Activated gamma-delta T cell treated with Interleukin-2 at 50 U/mL for 16 hours (primary cell): ENCODE results near the gene POMC.
"Not testable (repeated sequence)": the region's sequence is repeated elsewhere in the genome, so short reads cannot be mapped to it uniquely, and the experiment has no call there.

Experiments
- DNase-seq: peaks from one replicate; pipeline ENCODE4 v3.0.0-alpha.2; 2020

Gene POMC

DNA sequence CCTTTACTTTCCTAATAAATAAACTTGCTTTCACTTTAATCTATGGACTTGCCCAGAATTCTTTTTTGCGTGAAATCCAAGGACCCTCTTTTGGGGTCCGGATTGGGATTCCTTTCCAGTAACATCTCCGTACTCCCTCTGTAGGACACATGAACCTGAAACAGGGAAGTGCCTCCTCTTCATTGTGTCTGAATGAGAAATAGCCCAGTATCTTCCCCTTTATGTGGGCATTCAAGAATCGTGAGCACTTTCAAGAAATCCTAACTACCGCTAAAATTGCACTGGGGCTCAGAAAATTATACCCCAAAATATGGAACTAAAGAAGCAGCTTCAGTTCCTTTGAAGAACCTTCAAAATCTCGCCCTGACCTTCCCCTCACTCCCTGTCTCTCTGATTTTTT, 7.8 kb upstream of the POMC start:
- no peak for DNase-seq

DNA sequence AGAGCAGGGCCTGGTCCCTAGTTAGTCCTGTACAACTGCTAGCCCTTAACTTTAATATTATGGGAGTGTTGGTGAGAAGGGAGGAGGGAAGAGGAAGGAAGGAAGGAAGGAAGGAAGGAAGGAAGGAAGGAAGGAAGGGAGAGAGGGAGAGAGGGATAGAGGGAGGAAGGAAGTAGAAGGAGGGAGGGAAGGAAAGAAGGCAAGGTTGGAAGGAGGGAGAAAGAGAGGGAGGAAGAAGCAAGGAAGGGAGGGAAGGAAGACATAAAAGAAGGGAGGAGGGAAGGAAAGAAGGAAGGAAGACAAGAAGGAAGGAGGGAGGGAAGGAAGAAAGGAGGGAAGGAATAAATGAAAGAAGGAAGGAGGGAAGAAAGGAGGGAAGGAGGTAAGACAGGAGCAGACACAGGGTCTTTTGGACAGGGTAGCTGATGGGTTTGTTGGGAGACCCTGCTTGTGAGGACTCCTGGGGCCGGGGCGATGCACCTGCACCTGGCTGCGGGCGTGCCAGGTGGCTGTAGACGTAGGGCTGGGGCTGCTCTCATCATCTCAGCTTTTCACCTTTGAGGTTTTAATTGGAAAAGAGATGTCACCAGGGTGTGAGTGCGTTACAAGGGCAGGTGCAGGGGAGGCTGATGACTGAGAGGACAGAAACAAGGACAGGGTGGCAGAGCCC, 5.9 kb upstream of the POMC start:
- no peak for DNase-seq

DNA sequence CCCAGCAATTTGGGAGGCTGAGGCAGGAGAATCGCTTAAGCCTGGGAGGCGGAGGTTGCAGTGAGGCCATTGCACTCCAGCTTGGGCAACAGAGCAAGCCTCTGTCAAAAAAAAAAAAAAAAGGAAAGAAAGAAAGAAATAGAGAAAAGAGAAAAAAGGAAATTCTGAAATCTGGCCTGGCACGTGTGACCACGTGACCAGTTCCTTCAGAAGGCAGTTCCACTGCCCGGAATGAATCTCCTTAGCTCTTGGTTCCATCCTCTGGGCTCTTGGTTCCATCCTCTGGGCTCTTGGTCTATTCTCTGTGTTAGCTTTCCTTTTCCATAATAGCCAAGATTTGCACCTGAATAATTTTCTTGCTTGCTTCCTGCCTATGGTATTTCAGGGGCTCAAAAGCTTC, 5.3 kb upstream of the POMC start:
- DNase-seq: no peak

DNA sequence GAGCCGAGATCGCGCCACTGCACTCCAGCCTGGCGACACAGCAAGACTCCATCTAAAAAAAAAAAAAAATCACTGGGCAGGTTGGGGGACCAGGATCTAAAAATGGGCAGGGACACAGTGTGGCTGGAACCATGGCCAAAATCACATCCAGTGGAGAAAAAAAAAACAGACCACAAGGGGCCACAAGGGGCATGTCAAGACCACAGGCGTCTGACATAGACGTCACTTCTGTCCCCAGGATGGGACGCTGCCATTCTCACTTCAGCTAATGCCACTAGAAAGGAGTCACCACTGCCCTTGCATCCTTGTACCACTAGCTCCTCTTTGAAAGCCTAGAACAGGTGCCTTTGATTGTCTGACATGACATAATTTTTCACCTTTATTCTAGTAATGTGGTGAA, 2.5 kb upstream of the POMC start:
- no peak for DNase-seq

DNA sequence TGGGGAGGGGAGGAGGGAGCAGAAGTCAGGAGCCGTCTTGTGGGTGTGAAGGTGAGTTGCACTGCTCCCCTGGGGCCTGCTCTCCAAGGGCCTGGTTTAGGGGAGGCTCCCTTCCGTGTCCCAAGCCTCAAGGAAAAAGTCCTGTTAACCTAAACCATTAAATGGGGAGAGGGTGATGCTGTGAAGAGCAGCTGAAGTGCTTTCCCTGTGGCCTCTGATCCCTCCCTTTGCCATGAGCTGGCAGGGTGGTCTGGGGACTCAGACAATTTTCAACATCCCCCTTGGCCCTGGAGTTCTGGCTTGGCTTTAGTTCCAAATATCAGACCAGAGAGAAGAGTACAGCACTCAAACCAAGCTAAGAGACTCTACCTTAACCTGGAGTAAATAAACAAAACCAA, 692 bp upstream of the POMC start:
- no peak for DNase-seq

DNA sequence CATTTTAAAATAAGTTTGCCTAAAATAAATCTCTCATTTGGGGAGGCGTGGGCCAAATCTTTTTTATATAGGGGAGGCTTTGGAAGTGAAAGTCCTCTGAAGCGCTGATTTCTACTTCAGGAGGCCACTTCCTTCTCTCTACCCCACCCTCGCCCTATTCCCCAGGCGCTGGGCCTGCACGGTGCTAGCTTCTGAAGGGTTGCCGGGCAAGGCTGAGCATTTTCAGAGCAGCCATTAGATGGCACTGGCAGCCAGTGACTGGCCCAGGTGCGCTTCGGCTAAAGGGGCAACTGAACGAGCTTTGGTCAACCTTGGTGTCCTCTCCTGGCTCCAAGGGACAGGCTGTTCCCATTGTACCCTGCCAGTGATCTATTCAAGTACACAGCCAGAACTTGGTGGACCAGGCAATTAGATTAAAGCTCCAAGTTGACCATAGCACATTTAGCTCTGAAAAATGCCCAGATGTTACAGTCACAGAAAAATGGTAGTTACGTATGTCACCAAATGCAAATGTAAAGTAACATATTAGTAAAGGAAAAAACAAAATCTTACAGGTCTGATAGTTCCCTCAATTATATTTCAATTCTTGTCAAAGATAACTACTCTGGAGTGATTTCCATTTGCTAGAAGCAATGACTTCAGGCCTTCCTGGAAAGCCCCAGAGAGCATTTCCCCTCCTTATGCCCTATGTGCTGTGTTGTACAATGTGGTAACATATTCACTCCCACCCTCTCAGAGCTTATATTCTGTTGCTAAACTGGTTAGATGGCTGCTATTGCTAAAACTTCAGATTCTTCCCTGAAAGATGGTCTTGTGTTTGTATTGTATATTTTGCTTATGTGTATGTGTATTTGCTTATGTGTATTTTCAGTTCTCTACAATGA, 2.1 kb downstream of the POMC start:
- peak; percentile 47 for DNase-seq

DNA sequence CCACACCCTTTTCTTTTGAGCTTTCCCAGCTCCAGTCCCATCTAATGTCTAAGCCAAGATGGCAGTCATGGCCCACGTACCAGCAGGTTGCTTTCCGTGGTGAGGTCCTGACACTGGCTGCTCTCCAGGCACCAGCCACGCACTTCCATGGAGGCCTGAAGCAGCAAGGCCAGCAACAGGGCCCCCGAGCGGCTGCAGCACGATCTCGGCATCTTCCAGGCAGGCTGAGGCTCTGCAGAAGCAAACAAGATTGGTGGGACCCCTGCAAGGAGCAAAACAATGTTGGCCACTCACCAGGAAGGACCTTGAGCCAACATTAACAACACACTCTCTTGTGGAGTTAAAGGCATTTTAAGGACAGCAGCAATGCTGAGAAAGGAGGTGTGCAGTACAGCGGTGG, 3.8 kb downstream of the POMC start:
- no peak for DNase-seq

DNA sequence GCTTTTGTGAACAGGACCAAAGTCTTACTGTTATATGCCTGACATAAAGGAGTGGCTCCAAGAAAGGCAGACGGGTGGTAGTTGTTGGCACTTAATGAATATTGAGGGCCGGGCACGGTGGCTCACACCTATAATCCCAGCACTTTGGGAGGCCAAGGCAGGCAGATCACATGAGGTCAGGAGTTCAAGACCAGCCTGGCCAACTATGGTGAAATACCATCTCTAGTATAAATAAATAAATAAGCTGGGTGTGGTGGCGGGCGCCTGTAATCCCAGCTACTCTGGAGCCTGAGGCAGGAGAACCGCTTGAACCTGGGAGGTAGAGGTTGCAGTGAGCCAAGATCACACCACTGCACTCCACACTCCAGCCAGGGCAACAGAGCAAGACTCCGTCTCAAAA, 6.3 kb downstream of the POMC start:
- DNase-seq: not testable (repeated sequence)

DNA sequence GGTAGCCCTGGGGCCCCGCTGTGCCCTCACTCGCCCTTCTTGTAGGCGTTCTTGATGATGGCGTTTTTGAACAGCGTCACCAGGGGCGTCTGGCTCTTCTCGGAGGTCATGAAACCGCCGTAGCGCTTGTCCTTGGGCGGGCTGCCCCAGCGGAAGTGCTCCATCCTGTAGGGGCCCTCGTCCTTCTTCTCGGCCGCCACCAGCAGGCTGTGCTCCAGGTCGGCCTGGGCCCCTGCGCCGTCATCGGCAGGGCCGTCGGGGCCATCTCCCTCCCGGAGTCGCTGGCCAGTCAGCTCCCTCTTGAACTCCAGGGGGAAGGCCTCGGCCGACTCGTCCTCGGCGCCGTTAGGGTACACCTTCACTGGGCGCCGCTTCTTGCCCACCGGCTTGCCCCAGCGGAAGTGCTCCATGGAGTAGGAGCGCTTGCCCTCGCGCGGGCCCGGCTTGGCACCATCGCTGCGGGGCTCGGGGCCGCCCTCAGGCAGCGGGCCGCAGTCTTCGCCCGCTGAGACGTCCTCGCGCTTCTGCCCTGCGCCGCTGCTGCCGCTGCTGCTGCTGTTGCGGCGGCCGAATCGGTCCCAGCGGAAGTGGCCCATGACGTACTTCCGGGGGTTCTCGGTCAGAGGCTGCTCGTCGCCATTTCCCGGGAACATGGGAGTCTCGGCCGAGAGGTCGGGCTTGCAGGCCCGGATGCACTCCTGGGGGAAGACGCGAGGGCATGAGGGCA, 7.2 kb downstream of the POMC start:
- peak; percentile 72 for DNase-seq

DNA sequence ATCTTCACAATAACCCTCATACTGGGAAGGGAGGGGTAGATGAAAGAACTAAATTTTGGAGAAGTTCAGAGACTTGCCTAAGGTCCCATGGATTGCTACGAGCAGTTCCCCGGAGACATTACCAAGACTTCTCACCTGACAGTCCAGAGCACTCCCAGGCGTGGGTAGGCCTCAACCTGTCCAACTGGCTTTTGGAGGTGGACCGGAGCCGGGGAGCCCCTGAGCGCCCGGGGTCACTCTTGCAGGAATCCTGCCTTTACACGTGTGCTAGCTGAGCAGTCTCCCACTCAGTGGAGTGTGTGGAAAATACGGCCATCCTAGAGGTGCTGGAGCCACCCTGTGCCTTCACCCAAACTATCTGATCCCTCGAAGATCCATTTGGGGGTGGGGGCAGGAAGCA, 8.0 kb downstream of the POMC start:
- DNase-seq: no peak

DNA sequence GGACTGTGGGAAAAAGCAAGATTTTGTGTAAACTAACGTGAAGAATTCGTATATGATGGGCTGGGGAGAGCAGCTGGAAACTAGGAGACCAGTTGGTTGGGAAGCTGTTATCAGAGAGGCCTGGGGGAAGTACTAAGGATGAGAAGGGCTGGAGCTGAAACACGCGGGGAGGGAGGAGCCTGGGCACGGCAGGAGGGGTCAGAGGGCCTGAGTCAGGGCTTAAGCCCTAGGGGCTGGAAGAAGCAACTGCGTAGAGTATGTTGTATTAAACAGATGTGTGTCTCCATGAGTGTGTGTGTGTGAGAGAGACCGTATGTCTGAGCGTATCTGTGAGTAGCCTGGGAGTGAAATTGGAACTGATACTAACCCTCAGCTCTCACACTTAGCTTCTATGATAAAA, 8.4 kb downstream of the POMC start:
- DNase-seq: no peak

DNA sequence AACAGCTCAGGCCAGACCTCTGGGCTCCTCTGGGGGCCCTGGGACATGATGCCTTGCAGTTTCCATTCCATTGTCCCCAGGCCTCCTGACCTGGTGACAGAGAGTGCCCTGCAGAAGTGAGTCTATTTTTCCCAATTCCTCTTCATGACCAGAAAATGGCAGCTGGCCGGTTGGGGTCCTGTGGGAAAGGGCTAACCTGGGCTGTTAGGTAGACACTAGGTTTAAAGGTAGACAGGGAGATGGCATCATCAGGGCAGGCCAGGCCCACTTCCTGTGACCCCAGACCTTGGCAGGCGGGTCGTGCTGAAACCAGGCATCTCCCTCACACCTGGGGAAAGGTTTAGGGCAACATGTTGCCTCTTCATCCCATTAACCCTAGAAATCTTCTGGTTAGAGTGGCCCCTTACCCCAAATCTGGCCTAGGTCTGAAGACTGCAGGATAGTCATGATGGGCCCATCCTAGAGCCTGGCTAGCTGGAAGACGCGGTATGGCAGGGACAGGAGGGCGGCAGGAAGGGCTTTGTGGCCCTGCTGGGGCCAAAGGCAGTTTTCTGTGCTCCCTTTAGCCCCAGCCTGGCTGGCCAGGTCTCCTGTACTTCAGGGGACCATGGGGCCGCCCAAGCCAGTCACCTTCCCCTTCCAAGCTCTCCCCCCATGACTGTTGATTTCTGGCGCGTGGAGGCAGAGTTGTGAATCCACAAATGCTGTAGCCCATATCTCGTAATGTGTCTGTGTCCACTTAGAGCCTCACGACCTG, 10.1 kb downstream of the POMC start:
- DNase-seq: no peak

DNA sequence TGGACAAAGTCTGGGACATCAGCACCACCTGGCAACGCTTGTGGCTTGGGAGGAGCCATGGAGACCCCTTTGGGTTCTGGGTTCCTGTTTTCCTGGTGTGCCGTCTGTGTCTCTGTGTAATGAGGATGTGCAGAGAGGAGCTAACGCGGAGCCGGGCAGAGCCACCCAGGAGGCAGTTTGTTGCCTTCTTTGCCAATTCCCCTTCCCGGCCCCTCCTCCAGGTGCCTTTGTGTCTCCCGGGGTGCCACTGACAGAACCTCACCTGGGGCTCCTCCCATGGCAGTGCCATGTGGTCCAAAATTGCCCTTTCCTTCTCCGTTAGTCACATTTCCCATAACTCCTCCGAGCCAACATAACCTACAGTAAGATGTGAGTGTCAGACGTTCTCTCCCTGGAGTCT, 13.0 kb downstream of the POMC start:
- no peak for DNase-seq

DNA sequence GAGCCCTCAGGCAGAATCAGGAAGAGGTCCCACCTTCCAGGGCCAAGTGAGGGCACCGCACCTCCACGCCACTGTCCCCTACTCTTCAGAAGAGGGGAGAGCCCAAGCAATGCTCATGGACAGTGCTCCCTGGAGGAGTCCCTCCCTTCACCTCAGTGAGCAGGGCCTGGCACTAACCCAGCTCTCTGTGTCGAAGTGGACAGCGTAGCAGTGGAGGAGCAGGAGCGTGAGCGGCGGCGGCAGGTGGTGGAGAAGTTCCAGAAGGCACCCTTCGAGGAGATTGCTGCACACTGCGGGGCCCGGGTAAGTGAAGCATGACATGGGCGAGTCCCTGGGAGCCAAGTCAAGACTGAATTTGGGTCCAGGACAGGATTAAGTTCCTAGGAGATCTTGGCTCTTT, 16.7 kb downstream of the POMC start:
- DNase-seq: no peak

DNA sequence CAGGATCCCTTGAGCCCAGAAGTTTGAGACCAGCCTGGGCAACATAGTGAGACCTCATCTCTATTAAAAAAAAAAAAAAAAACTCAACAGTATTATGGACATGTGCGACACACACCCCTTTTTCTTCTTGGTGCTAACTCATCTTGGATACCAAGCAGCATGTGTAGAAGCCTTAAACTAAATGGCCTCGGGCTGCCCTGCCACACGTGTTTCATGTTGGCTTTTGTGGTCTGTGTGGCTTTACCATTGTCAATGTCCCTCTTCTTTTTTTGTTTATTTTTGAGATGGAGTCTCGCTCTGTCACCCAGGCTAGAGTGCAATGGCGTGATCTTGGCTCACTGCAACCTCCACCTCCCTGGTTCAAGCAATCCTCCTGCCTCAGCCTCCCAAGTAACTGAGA, 17.4 kb downstream of the POMC start:
- not testable (repeated sequence) for DNase-seq

DNA sequence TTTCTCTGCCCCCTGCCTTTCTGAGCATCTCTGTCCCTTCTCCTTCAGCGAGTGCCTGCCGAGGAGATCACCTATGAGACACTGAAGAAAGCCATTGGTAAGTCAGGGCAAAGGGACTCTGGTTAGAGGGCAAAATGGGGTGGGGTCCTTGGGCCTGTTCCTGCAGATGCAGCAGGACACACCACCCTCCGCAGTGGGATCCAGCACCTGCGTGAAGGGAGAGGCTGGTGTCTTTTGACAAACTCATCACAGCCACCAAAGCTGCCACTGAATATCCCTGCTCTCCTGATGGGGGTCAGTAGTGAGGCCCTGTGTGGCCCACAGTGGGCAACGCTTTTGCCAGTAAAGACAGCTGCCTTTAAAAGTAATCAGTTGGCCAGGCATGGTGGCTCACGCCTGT, 18.7 kb downstream of the POMC start:
- no peak for DNase-seq

DNA sequence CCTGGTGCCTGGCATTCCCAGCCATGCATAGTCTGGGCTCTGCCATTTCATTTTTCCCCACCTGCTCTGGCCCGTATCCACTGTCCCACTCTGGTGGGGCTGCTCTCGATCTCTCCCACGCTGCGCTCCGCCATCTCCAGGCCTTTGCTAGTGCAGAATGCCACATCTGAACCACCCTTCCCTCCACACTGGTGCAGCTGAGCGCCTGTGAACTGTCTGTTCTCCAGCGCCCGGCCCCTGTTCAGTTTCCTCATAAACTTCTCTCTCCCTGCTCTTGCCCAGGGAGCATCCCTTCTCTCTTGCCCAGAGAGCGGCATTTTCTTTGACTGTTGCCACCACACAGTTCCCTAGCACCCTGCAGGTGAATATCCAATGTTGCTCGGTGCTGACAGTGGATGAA, 21.5 kb downstream of the POMC start:
- no peak for DNase-seq

DNA sequence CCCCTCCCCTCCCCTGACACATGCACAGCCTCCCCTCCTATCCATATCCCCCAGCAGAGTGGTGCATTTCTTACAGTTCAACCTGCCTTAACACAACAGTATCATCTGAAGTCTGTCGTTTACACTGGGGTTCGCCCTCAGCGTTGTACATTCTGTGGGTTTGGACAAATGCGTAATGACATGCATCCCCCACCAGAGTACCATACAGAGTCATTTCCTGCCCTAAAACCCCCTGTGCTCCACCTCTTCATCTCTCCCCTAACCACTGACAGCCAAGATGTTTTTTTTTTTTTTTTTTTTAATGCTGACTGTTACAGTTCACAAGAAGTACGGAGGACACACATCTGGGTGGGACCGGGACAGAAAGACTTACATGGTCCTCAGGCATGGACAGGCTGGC, 22.6 kb downstream of the POMC start:
- DNase-seq: no peak

DNA sequence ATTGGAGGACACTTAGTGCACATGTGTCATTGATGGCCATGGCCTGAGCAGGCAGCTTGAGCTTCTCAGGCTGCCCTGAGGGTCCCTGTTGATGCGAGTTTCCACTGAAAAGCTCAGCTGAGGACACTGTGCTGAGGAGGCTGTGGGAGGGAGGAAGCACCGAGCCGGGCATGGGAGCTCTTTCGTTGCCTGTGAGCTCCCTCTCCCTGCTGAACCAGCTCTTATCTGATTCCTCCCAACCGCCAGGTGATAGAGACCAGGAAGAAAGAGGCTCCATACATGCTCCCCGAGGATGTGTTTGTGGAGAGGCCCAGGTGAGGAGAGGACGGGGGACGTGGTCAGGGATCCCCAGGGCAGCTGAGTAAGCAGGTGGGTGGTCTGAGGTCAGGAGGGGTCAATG, 27.3 kb downstream of the POMC start:
- DNase-seq: no peak

DNA sequence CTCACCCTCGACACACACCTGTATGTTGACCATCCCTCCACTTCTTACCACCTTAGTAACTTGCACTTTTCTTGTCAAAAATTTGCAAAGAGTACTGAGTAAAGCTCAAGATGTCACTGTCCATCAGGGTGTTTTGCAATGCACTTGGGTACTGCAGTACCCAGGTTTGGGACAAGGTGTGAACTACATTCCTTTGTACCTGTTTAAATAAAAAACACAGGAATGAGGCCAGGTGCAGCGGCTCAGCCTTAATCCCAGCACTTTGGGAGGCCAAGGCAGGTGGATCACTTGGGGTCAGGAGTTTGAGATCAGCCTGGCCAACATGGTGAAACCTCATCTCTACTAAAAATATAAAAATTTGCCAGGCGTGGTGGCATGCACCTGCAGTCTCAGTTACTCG, 27.8 kb downstream of the POMC start:
- DNase-seq: not testable (repeated sequence)

DNA sequence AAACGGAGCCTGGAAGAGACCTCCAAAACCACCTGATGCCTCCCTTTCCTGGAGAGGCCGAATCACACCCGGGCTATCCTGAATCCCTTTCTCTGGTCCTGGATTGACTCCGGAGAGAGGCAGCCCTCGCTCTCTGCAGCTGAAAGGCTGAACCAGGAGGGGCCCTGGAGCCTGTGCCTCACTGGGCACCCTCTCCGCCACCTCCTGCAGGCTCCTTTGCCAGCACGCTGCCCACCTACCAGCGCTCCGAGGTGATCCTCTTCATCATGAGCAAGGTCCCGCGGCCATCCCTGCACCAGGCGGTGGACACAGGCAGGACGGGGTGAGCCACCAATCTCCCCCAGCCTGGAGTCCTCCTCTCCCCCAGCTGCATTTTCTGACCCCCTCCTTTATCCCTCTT, 35.7 kb downstream of the POMC start:
- DNase-seq: no peak

DNA sequence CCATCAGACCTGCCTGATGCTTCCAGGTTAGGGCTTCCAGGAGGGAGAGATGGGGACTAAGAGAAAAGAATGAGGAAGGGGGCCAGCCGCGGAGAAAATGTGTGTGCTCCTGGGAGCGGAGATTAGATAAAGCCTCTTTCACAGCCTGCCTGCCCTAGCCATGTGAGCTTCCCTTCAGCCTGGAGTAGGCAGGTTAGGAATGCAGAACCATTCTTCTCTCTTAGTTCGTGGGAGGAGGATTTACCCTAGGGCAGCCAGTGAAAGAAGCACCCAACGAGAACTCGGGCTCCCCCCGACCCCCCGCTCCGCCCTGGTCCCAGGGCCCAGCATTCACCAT, 36.1 kb downstream of the POMC start:
- no peak for DNase-seq

DNA sequence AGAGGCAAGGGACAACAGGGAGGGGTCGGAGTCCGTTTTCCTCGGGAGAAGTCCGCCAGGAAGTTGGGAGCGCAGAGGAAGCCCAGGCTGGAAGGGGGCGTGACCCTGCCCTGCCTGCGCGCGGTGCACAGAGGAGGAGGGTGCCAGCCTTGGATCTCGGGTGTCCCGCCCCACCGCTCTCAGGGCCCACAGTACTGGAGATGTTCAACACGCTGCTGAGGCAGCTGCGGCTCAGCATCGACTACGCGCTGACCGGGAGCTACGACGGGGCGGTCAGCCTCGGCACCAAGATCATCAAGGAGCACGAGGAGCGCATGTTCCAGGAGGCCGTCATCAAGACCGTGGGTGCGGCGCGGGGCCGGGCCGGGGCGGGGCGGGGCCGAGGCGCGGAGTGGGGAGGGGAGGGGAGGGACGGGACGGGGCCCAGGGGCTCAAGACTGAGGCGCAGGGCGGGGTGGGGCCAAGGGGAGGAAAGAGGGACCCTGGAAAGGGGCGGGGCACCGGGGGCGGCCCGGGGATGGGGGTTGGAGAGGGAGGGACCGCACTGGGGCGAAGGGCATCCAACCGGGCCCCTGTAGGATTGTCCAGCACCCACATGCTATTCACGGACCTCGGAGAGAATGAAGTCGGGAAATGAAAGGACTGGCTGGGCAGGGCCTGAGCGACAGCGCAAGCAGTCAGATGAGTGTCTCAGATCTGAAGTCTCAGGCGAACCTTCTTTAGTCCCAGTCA, 36.6 kb downstream of the POMC start:
- DNase-seq: no peak
